Stomach smooth muscle (tissue), 2 donors: ENCODE results near the gene TMPO.
A peak's percentile ranks its signal among the peaks of the same experiment; 100 is the strongest.
"Not testable (repeated sequence)": the region's sequence is repeated elsewhere in the genome, so short reads cannot be mapped to it uniquely, and the experiment has no call there.

ENCODE experiments used
- H3K27ac ChIP-seq: one replicate; pipeline ENCODE4 v1.7.0; 2013; ENCODE audit warnings: mild to moderate bottlenecking, low read length, inconsistent platforms
- H3K27me3 ChIP-seq, 2 donors: one replicate each; pipeline ENCODE4 v1.7.0; 2013; ENCODE audit warnings: low read length in 2 of 2; ENCODE audit not compliant: insufficient read depth in 2 of 2, control insufficient read depth in 1 of 2
- H3K36me3 ChIP-seq, 2 donors: one replicate each; pipeline ENCODE4 v1.7.0; 2013; ENCODE audit warnings: low read length in 2 of 2; ENCODE audit not compliant: control insufficient read depth in 2 of 2, insufficient read depth in 2 of 2
- H3K4me1 ChIP-seq: one replicate; pipeline ENCODE4 v1.7.0; 2013; ENCODE audit warnings: low read length; ENCODE audit not compliant: control insufficient read depth, insufficient read depth
- H3K4me3 ChIP-seq, 2 donors: one replicate each; pipeline ENCODE4 v1.7.0; 2013; ENCODE audit warnings: low read length in 2 of 2
- H3K9ac ChIP-seq, 2 donors: one replicate each; pipeline ENCODE4 v1.7.0; 2013; ENCODE audit warnings: low read length in 2 of 2, mild to moderate bottlenecking in 1 of 2
- H3K9me3 ChIP-seq, 2 donors: one replicate each; pipeline ENCODE4 v1.7.0; 2013; ENCODE audit warnings: low read length in 2 of 2; ENCODE audit not compliant: control insufficient read depth in 2 of 2
- donor health status: healthy.
- donor health status: Pancreatic carcinoma.

The TMPO gene

DNA sequence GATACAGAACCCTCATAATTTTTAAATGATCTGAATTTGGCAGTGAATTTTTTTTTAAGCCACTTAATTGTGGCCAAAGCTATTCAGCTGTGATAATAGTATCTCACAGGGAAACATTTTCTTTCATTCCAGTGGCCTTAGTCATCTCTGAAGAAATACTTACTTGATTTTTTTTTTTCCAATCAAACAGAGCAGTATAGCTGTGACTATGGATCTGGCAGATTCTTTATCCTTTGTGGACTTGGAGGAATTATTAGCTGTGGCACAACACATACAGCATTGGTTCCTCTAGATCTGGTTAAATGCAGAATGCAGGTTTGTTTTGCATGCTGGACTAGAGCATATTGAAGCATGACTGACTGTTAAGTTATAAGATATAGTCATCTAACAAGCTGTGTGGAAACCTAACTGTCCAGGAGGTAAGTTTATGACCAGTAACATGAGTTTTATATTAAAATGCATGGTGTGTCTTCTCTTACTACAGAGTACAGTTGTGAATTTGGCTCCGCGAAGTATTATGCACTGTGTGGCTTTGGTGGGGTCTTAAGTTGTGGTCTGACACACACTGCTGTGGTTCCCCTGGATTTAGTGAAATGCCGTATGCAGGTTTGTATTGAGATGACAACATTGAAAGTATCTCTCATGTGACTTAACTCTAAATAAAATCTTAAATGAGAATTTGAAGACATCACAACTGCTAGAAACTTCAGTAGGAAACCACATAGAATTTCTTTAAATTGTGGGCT lies 80.0 kb downstream of the TMPO start:
- peak overlapping the region; percentile 37 to 95 for H3K9ac ChIP-seq
- H3K27ac ChIP-seq, result no peak overlapping the region
- H3K36me3 ChIP-seq, result peaks cover 19 to 23% of the 10 kb centered on the region in 2 donors
- no peaks in the 10 kb centered on the region for H3K27me3 ChIP-seq
- peak overlapping the region; percentile 91 to 99 for H3K4me3 ChIP-seq
- H3K4me1 ChIP-seq, result peaks cover 4% of the 10 kb centered on the region
- H3K9me3 ChIP-seq, result no peaks in the 10 kb centered on the region

DNA sequence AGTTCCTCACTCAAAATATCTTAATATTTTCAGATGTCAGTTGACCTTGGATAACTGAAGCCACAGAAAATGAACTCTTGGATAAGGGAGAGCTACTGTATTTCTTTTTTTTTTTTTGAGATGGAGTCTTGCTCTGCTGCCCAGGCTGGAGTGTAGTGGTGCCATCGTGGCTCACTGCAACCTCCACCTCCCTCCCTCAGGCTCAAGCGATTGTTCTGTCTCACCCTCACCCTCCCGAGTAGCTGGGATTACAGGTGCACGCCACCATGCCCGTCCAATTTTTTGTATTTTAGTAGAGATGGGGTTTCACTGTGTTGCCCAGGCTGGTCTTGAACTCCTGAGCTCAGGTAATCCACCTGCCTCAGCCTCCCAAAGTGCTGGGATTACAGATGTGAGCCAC lies 81.9 kb downstream of the TMPO start:
- H3K27ac ChIP-seq, H3K4me1 ChIP-seq, H3K9me3 ChIP-seq, H3K9ac ChIP-seq, H3K4me3 ChIP-seq, H3K27me3 ChIP-seq: not testable (repeated sequence)
- peaks cover 27 to 37% of the 10 kb centered on the region in 2 donors for H3K36me3 ChIP-seq
